Right atrium auricular region (tissue), 2 donors: Measurements from ENCODE around the gene LRIG3. TPM values are rescaled to one million over a fixed set of nuclear protein-coding genes. Genes with fewer than 3 reads are reported as not detected.

Experiments
- DNase-seq: peaks from one replicate; pipeline ENCODE4 v3.0.0-alpha.2; 2019; ENCODE audit warnings: low spot score
- H3K27ac ChIP-seq, 2 donors: fragments of 200-600 bp; sonication (generic); 1 replicate in 1 of 2; 2 replicates in 1 of 2; pipeline ENCODE4 v1.5.1; 2016 to 2019
- H3K27me3 ChIP-seq, 2 donors: fragments of 200-600 bp; sonication (generic); one replicate each; pipeline versions ENCODE4 v1.5.1 to v1.6.0; 2017 to 2019
- H3K36me3 ChIP-seq: fragments of 200-600 bp; sonication (generic); one replicate; pipeline ENCODE4 v1.5.1; 2016
- H3K4me1 ChIP-seq, 2 donors: fragments of 200-600 bp; sonication (generic); one replicate each; pipeline versions ENCODE4 v1.5.1 to v1.6.0; 2017 to 2019
- H3K4me3 ChIP-seq, 2 donors: fragments of 200-600 bp; sonication (generic); 1 replicate in 1 of 2; 2 replicates in 1 of 2; pipeline ENCODE4 v1.5.1; 2017 to 2019; ENCODE audit warnings: mild to moderate bottlenecking in 1 of 2, moderate library complexity in 1 of 2
- H3K9me3 ChIP-seq, 2 donors: fragments of 200-600 bp; sonication (generic); one replicate each; pipeline ENCODE4 v1.5.1; 2019
- CTCF ChIP-seq, 2 donors: fragments of 200-600 bp; sonication (generic); IDR thresholded peaks; one replicate each; pipeline ENCODE4 v1.5.1; 2019; ENCODE audit warnings: antibody characterized with exemption in 2 of 2
- total RNA-seq, 2 donors: library from RNA; depleted of rRNA; stranded (reverse); fragments of >200 nt; gene quantifications; one replicate each; pipeline ENCODE4 v1.1.0, GENCODE V29; 2016

Gene LRIG3
- total RNA-seq, 2 donors from 2014 or later, result 7.3 to 14.6 TPM

DNA sequence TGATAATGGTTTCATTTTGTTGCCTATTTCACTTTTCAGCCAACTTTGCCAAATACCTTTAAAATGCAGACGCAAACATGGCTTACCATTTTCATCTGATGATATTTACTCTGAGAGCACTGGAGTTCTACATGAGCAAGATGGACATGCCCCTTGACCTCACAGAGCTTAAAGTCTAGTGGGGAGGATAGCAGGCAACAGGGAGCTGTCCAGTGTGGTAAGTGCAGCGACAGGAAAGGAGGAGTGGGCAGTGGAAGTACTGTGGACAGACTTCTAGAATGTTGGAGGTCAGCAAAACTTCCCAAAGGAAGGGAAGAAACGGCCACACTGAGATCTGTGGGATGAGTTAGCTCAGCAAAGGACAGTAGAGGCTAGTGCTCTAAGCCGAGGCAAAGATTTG lies 25.3 kb downstream of the LRIG3 start:
- H3K27ac ChIP-seq, result no peak overlapping the region
- no peak for DNase-seq
- peaks cover 0 to 15% of the 10 kb centered on the region in 2 donors for H3K4me1 ChIP-seq
- no peak overlapping the region for H3K4me3 ChIP-seq
- TF ChIP-seq CTCF (IDR thresholded peaks at IDR 0.05), result no peak
- H3K9me3 ChIP-seq, result no peaks in the 10 kb centered on the region
- H3K36me3 ChIP-seq, result peaks cover 2% of the 10 kb centered on the region
- no peaks in the 10 kb centered on the region for H3K27me3 ChIP-seq

- H3K4me1 ChIP-seq, result peaks cover 0 to 15% of the 10 kb centered on the region in 2 donors
Measured at GRCh38 chr12:58894040-58894439, 26.3 kb downstream of the LRIG3 start.

DNA sequence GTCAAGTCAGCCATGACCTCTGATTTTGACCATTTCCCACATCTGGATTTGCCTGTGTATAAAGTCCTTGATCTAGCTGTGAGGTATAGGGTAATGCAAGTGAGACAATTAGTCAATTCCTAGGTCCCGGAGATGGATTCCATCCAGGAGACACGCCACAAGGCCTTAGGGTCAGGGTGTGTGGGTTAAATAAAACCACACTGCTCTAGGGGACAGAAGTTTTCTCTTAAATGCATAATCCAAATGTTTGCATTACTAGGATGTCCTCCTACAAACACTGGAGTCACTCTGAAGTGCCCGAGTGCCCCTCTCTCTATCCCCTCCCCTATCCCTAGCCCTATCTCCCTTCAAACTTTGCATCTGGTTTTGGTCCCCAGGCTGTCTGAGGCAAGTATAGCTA lies 26.8 kb downstream of the LRIG3 start:
- H3K4me3 ChIP-seq, result no peak overlapping the region
- peaks cover 0 to 15% of the 10 kb centered on the region in 2 donors for H3K4me1 ChIP-seq
- H3K36me3 ChIP-seq, result peaks cover 14% of the 10 kb centered on the region
- no peak for DNase-seq
- no peak overlapping the region for H3K27ac ChIP-seq
- no peaks in the 10 kb centered on the region for H3K27me3 ChIP-seq
- no peaks in the 10 kb centered on the region for H3K9me3 ChIP-seq
- TF ChIP-seq CTCF (IDR thresholded peaks at IDR 0.05), result no peak

More at GRCh38 chr12:58894040-58894439, 26.3 kb downstream of the LRIG3 start:
- H3K27me3 ChIP-seq, result no peaks in the 10 kb centered on the region
- no peak overlapping the region for H3K4me3 ChIP-seq
- DNase-seq, result no peak
- no peak for TF ChIP-seq CTCF (IDR thresholded peaks at IDR 0.05)
- no peak overlapping the region for H3K27ac ChIP-seq
- peaks cover 12% of the 10 kb centered on the region for H3K36me3 ChIP-seq
- no peaks in the 10 kb centered on the region for H3K9me3 ChIP-seq

DNA sequence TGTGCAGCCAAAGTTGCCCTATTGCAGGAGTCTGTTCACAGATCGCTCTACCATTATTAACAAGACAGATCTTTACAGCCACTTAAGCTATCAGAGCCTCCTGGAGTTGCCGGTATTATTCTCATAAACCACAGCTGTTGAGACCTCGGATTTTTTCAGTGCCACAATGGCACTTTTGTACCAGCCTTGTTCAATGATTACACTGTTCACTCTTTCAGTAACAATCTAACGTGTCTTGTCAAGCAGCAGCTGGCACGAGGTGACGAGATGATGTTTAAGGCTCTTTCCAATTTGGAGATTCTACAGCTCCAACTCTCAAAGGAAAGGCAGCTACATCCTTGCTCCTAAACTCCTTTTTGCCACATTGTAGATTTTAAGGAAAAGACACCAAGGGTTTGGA lies 30.7 kb downstream of the LRIG3 start:
- DNase-seq, result no peak
- Histone ChIP-seq H3K4me3 (no peak overlapping the region), H3K27me3 (no peaks in the 10 kb centered on the region), H3K27ac (no peak overlapping the region), H3K4me1 (peaks cover 0 to 10% of the 10 kb centered on the region in 2 donors), H3K9me3 (no peaks in the 10 kb centered on the region), H3K36me3 (peaks cover 27% of the 10 kb centered on the region)
- no peak for TF ChIP-seq CTCF (IDR thresholded peaks at IDR 0.05)

GRCh38 chr12:58888131-58888783 lies 32.0 kb downstream of the LRIG3 start:
- H3K4me3 ChIP-seq, result no peak overlapping the region
- H3K27me3 ChIP-seq, result no peaks in the 10 kb centered on the region
- H3K36me3 ChIP-seq, result peaks cover 27% of the 10 kb centered on the region
- no peak for DNase-seq
- H3K9me3 ChIP-seq, result no peaks in the 10 kb centered on the region
- TF ChIP-seq CTCF (IDR thresholded peaks at IDR 0.05), result no peak
- peaks cover 0 to 4% of the 10 kb centered on the region in 2 donors for H3K4me1 ChIP-seq
- no peak overlapping the region for H3K27ac ChIP-seq

DNA sequence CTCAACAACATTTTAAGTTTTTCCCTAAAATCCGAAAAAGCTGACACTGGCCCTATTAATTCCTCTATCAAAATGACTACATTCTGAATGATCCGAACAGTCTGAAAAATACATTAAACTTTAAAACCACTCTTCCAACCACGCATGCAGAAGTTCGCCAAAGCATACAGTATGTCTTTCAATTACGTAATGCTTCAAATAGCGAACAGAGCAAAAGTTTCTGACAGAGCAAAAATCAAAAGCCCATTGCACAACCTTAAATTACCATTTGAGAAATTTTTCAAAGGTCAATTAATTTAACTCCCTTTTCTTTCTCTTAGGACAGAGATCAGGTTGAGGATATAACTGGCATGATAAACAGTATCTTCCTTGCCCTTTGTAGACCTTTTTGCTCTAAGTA lies 33.2 kb downstream of the LRIG3 start:
- Histone ChIP-seq H3K27me3 (no peaks in the 10 kb centered on the region), H3K4me1 (peaks cover 0 to 4% of the 10 kb centered on the region in 2 donors), H3K9me3 (no peaks in the 10 kb centered on the region), H3K27ac (no peak overlapping the region), H3K36me3 (peaks cover 34% of the 10 kb centered on the region), H3K4me3 (no peak overlapping the region)
- no peak for DNase-seq
- TF ChIP-seq CTCF (IDR thresholded peaks at IDR 0.05), result no peak
